Epithelial cell of esophagus (primary cell): ENCODE data around the gene SCRN1.

ENCODE experiments used
- DNase-seq: peaks from one replicate; pipeline ENCODE4 v3.0.0; 2010; ENCODE audit warnings: low read depth
- H3K4me3 ChIP-seq: 2 replicates; pipeline ENCODE4 v1.5.1; 2011; ENCODE audit warnings: mild to moderate bottlenecking, low read length, control low read depth
- CTCF ChIP-seq: IDR thresholded peaks from 2 replicates; pipeline ENCODE4 v1.5.1; 2011; ENCODE audit warnings: low read depth, mild to moderate bottlenecking, low read length, control low read depth, inconsistent platforms; ENCODE audit not compliant: insufficient read depth; ENCODE audit errors: missing control alignments

SCRN1 gene

GRCh38 chr7:29906200-29907022 lies 83.2 kb downstream of the SCRN1 start:
- TF ChIP-seq CTCF = no peak
- DNase-seq = no peak
- no peak overlapping the region for H3K4me3 ChIP-seq

- DNase-seq = no peak
- TF ChIP-seq CTCF = no peak
- H3K4me3 ChIP-seq = no peak overlapping the region
Observed at GRCh38 chr7:29900745-29901144, 88.9 kb downstream of the SCRN1 start.

GRCh38 chr7:29898301-29898700 lies 91.3 kb downstream of the SCRN1 start:
- no peak for TF ChIP-seq CTCF
- DNase-seq = no peak
- no peak overlapping the region for H3K4me3 ChIP-seq

GRCh38 chr7:29896685-29897411 lies 92.8 kb downstream of the SCRN1 start:
- no peak for TF ChIP-seq CTCF
- no peak for DNase-seq
- no peak overlapping the region for H3K4me3 ChIP-seq

- no peak overlapping the region for H3K4me3 ChIP-seq
- TF ChIP-seq CTCF = no peak
- no peak for DNase-seq
Observed at GRCh38 chr7:29895559-29895958, 94.0 kb downstream of the SCRN1 start.

GRCh38 chr7:29894256-29894655 lies 95.3 kb downstream of the SCRN1 start:
- no peak for TF ChIP-seq CTCF
- no peak for DNase-seq
- no peak overlapping the region for H3K4me3 ChIP-seq
